GM12878 (cell line): Measurements from ENCODE around the gene PIP5K1A.

Experiments used
- CTCF ChIP-seq, 3 experiments: IDR thresholded peaks in 2 of 3; conservative IDR thresholded peaks in 1 of 3; 2 replicates each; pipeline ENCODE4 v1.5.1; 2011; ENCODE audit warnings: low read depth in 3 of 3, low read length in 3 of 3, mild to moderate bottlenecking in 3 of 3, control low read depth in 2 of 3, moderate library complexity in 2 of 3, inconsistent platforms in 1 of 3, mixed read lengths in 1 of 3; ENCODE audit not compliant: control insufficient read depth in 2 of 3, insufficient read depth in 1 of 3; ENCODE audit errors: extremely low read depth in 1 of 3
- NR2C2 ChIP-seq: IDR thresholded peaks from 2 replicates; pipeline ENCODE4 v1.6.1; 2011; ENCODE audit warnings: borderline replicate concordance, low read depth; ENCODE audit not compliant: control insufficient read depth, insufficient read length
- POLR2A ChIP-seq: IDR thresholded peaks from 2 replicates; pipeline ENCODE4 v1.6.1; 2011; ENCODE audit warnings: low read depth, mild to moderate bottlenecking, low read length
- REST ChIP-seq: IDR thresholded peaks from 2 replicates; pipeline ENCODE4 v1.6.1; 2012; ENCODE audit warnings: mild to moderate bottlenecking, low read depth, low read length

- TF ChIP-seq REST (no peak), NR2C2 (no peak), CTCF (IDR thresholded peaks at IDR 0.05 in 2 of 3, conservative IDR thresholded peaks at IDR 0.05 in 1 of 3; ENCODE audit: control insufficient read depth in 2 of 3, extremely low read depth in 1 of 3, insufficient read depth in 1 of 3, low read depth in 3 of 3, low read length in 3 of 3) (no peak), POLR2A (no peak)
Observed at GRCh38 chr1:151199873-151200581, 1.7 kb downstream of the PIP5K1A start.
